Posterior vena cava (tissue), 2 donors: ENCODE measurements around the gene MSMO1. TPM values are rescaled to one million over a fixed set of nuclear protein-coding genes. Genes with fewer than 3 reads are reported as not detected.
A peak's percentile ranks its signal among the peaks of the same experiment; 100 is the strongest.

ENCODE experiments used
- DNase-seq: peaks from one replicate; pipeline ENCODE4 v3.0.0-alpha.2; 2020; ENCODE audit warnings: low spot score
- intact Hi-C, 2 donors: fragments of 100-400 bp; cut with DNase I; formaldehyde crosslinking; loops; one replicate each; pipeline versions ENCODE4 v1.14.1 to v1.14.2; 2022 to 2023
- total RNA-seq, 2 donors: library from RNA; stranded (reverse); fragmentation: NEBNext Ultra II Directional; extraction: Animal tissue kit (Norgen Biotek cat#: 25700); gene quantifications; one replicate each; pipeline ENCODE4 v1.2.1, GENCODE V29; 2021
- donor health status: DM: yes; HTN: yes; CAD: no.
- donor health status: DM: yes; HTN: yes; CAD: no.

The MSMO1 gene
- total RNA-seq, 2 donors from 2014 or later = 21.5 to 26.8 TPM

GRCh38 chr4:165347647-165348569, 20.4 kb downstream of the MSMO1 start:
- intact Hi-C loops = no loop called here
- DNase-seq = no peak

- no peak for DNase-seq
- intact Hi-C loops = loop anchor here (10.0 kb wide), 1 partner anchor 217 kb away; no protein-coding TSS in a partner anchor
Observed at GRCh38 chr4:165351359-165352130, 24.1 kb downstream of the MSMO1 start.

- no peak for DNase-seq
- intact Hi-C loops = loop anchor here (5.0 to 10.0 kb wide), 2 partner anchors 106 to 221 kb away; no protein-coding TSS in a partner anchor
Observed at GRCh38 chr4:165355900-165356300, 28.4 kb downstream of the MSMO1 start.

GRCh38 chr4:165359506-165359905, 32.0 kb downstream of the MSMO1 start:
- intact Hi-C loops = loop anchor here (5.0 to 10.0 kb wide), 2 partner anchors 103 to 225 kb away; no protein-coding TSS in a partner anchor
- no peak for DNase-seq

GRCh38 chr4:165360041-165360695, 32.7 kb downstream of the MSMO1 start:
- DNase-seq = no peak
- intact Hi-C loops = no loop called here

- DNase-seq = no peak
- intact Hi-C loops = no loop called here
Observed at GRCh38 chr4:165360985-165361670, 33.7 kb downstream of the MSMO1 start.

GRCh38 chr4:165361810-165362209, 34.3 kb downstream of the MSMO1 start:
- no peak for DNase-seq
- intact Hi-C loops = no loop called here

GRCh38 chr4:165364452-165365080, 37.1 kb downstream of the MSMO1 start:
- DNase-seq = no peak
- intact Hi-C loops = no loop called here

GRCh38 chr4:165367040-165367439, 39.6 kb downstream of the MSMO1 start:
- intact Hi-C loops = no loop called here

GRCh38 chr4:165368114-165368513, 40.6 kb downstream of the MSMO1 start:
- no peak for DNase-seq
- intact Hi-C loops = no loop called here

More at GRCh38 chr4:165367040-165367439, 39.6 kb downstream of the MSMO1 start:
- no peak for DNase-seq

GRCh38 chr4:165368567-165368966, 41.1 kb downstream of the MSMO1 start:
- intact Hi-C loops = no loop called here
- DNase-seq = no peak

GRCh38 chr4:165369522-165369921, 42.1 kb downstream of the MSMO1 start:
- DNase-seq = no peak
- intact Hi-C loops = no loop called here

- intact Hi-C loops = loop anchor here in 1 of 2 donors (10.0 kb wide), 1 partner anchor 1876 kb away; the partner anchor contains the start of gene TMA16
- no peak for DNase-seq
Observed at GRCh38 chr4:165370530-165370929, 43.1 kb downstream of the MSMO1 start.

GRCh38 chr4:165375465-165375864, 48.0 kb downstream of the MSMO1 start:
- intact Hi-C loops = loop anchor here (5.0 to 10.0 kb wide), 2 partner anchors 87 to 1881 kb away; partner anchors contain the start of gene TMA16 (in 1 of the 2)
- DNase-seq = no peak

- no peak for DNase-seq
- intact Hi-C loops = loop anchor here (5.0 to 10.0 kb wide), 2 partner anchors 84 to 1884 kb away; partner anchors contain the start of gene TMA16 (in 1 of the 2)
Observed at GRCh38 chr4:165378398-165378744, 50.9 kb downstream of the MSMO1 start.

GRCh38 chr4:165378745-165379677, 51.5 kb downstream of the MSMO1 start, which contains the start of gene CPE:
CPE (plus strand) TSS chr4:165379008; CDS start chr4:165379222, 214 bp downstream.
- intact Hi-C loops = loop anchor here (5.0 to 10.0 kb wide), 2 partner anchors 83 to 1884 kb away; partner anchors contain the start of gene TMA16 (in 1 of the 2)

GRCh38 chr4:165379678-165380064, 52.2 kb downstream of the MSMO1 start:
- no peak for DNase-seq
- intact Hi-C loops = loop anchor here (5.0 to 10.0 kb wide), 2 partner anchors 83 to 1885 kb away; partner anchors contain the start of gene TMA16 (in 1 of the 2)

More at GRCh38 chr4:165378745-165379677, 51.5 kb downstream of the MSMO1 start, which contains the start of gene CPE:
- DNase-seq = peak; percentile 95
